GM12892 (cell line): Measurements from ENCODE around the gene LRCH1.

Source experiments
- POLR2A ChIP-seq: IDR thresholded peaks from 2 replicates; pipeline ENCODE4 v1.6.1; 2011; ENCODE audit warnings: low read depth, low read length, control low read depth
- POLR2AphosphoS5 ChIP-seq: IDR thresholded peaks from 2 replicates; pipeline ENCODE4 v1.6.1; 2011; ENCODE audit warnings: low read depth, low read length, control low read depth
- TAF1 ChIP-seq: IDR thresholded peaks from 2 replicates; pipeline ENCODE4 v1.6.1; 2011; ENCODE audit warnings: low read depth, mild to moderate bottlenecking, control low read depth, low read length, borderline replicate concordance

DNA sequence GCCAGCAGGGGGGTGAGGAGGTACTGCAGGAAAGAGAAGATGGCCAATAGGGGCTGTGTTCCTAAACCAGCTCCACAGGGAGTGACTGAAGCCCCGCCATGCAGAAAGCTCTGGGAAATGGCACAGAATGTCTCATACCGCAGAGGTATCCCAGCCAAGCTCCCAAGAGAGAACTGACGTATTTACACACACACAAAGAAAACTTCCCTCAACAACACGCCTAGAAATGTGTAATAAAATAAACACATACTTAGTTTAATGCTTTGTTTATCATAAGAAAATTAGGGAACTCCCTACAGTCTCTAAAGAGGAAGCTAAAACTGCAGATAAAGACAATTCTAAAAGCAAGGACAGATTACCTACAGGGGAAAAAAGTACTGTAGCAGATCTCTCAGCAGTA is 204.0 kb downstream of the LRCH1 start:
- no peak for TF ChIP-seq POLR2A
- no peak for TF ChIP-seq POLR2AphosphoS5
- TF ChIP-seq TAF1: no peak
